Thoracic aorta (tissue), 2 donors: ENCODE measurements around the gene CCDC172. TPM values are rescaled to one million over a fixed set of nuclear protein-coding genes. Genes with fewer than 3 reads are reported as not detected.

ENCODE experiments used
- ATAC-seq: fragments of 150-250 bp; one replicate; pipeline ENCODE4 v1.8.0; 2017; ENCODE audit warnings: low read depth; ENCODE audit not compliant: insufficient number of reproducible peaks, low FRiP score
- DNase-seq: peaks from one replicate; pipeline ENCODE4 v3.0.0-alpha.2; 2020; ENCODE audit warnings: low spot score
- H3K27ac ChIP-seq, 2 donors: fragments of 200-600 bp; sonication (generic); 1 replicate in 1 of 2; 2 replicates in 1 of 2; pipeline ENCODE4 v1.5.1; 2016; ENCODE audit warnings: mild to moderate bottlenecking in 2 of 2, moderate library complexity in 2 of 2
- H3K27me3 ChIP-seq: fragments of 200-600 bp; sonication (generic); replicated peaks from 2 replicates; pipeline ENCODE4 v1.6.0; 2016; ENCODE audit warnings: mild to moderate bottlenecking; ENCODE audit not compliant: insufficient read depth
- H3K36me3 ChIP-seq: fragments of 200-600 bp; sonication (generic); one replicate; pipeline ENCODE4 v1.5.1; 2016
- H3K4me1 ChIP-seq, 2 donors: fragments of 200-600 bp; sonication (generic); 1 replicate in 1 of 2; 2 replicates in 1 of 2; pipeline versions ENCODE4 v1.5.1 to v1.6.0; 2016; ENCODE audit warnings: low read depth in 2 of 2, mild to moderate bottlenecking in 1 of 2; ENCODE audit not compliant: control insufficient read depth in 1 of 2
- H3K4me3 ChIP-seq: fragments of 200-600 bp; sonication (generic); 2 replicates; pipeline ENCODE4 v1.5.1; 2016; ENCODE audit warnings: mild to moderate bottlenecking
- H3K9me3 ChIP-seq: fragments of 200-600 bp; sonication (generic); 2 replicates; pipeline ENCODE4 v1.5.1; 2016
- total RNA-seq, 2 donors: library from RNA; depleted of rRNA; stranded (reverse); fragments of >200 nt; gene quantifications; one replicate each; pipeline versions ENCODE4 v1.1.0 to v1.2.3, GENCODE V29; 2016
- TF ChIP-seq, protein P1 (sequence below): fragments of 200-600 bp; sonication (generic); IDR thresholded peaks from one replicate; pipeline ENCODE4 v1.5.1; 2019; ENCODE audit warnings: antibody characterized with exemption

Gene CCDC172
- total RNA-seq, 2 donors from 2014 or later: not detected

DNA sequence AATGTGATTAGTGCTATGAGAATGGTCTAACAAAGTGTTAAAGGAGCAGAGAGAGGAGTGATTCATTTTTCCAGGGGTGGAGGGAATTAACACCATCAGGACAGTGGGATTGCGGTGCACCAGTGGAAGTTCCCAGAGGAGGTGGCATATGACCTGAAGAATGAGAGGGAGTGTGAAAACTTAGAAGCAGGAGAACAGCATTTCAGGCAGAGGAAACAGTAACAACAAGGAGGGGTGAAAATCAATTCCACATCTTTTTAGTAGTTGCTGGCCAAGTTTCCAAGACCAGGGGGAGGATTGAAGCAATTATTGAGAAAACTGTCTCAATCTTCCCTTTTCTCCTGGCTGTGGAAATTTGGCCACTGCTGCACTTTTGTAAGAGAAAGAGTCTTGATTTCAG is 23.7 kb upstream of the CCDC172 start:
- Histone ChIP-seq H3K4me1 (no peaks in the 10 kb centered on the region), H3K36me3 (no peaks in the 10 kb centered on the region), H3K27ac (no peak overlapping the region), H3K27me3 (no peaks in the 10 kb centered on the region), H3K4me3 (no peak overlapping the region), H3K9me3 (no peaks in the 10 kb centered on the region)
- no peak for DNase-seq
- TF ChIP-seq, protein P1, sequence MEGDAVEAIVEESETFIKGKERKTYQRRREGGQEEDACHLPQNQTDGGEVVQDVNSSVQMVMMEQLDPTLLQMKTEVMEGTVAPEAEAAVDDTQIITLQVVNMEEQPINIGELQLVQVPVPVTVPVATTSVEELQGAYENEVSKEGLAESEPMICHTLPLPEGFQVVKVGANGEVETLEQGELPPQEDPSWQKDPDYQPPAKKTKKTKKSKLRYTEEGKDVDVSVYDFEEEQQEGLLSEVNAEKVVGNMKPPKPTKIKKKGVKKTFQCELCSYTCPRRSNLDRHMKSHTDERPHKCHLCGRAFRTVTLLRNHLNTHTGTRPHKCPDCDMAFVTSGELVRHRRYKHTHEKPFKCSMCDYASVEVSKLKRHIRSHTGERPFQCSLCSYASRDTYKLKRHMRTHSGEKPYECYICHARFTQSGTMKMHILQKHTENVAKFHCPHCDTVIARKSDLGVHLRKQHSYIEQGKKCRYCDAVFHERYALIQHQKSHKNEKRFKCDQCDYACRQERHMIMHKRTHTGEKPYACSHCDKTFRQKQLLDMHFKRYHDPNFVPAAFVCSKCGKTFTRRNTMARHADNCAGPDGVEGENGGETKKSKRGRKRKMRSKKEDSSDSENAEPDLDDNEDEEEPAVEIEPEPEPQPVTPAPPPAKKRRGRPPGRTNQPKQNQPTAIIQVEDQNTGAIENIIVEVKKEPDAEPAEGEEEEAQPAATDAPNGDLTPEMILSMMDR: no peak
- no peak for ATAC-seq

DNA sequence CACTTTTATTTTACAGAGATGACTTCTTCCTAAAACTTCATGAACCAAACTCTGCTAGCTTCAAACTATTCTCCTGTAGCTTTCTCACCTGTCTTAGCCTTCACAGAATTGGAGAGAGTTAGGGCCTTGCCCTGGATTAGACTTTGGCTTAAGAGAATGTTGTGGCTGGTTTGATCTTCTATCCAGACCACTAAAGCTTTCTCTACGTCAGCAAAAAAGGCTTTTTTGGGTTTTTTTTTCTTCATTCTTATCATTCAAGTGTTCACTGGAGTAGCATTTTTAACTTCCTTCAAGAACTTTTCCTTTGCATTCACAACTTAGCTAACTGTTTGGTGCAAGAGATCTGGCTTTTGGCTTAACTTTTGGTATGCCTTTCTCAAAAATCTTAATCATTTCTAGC is 19.3 kb upstream of the CCDC172 start:
- Histone ChIP-seq H3K4me3 (no peak overlapping the region), H3K27me3 (no peaks in the 10 kb centered on the region), H3K9me3 (no peaks in the 10 kb centered on the region), H3K4me1 (no peaks in the 10 kb centered on the region), H3K36me3 (no peaks in the 10 kb centered on the region), H3K27ac (no peak overlapping the region)
- TF ChIP-seq, protein P1: no peak
- DNase-seq: no peak
- ATAC-seq: no peak

DNA sequence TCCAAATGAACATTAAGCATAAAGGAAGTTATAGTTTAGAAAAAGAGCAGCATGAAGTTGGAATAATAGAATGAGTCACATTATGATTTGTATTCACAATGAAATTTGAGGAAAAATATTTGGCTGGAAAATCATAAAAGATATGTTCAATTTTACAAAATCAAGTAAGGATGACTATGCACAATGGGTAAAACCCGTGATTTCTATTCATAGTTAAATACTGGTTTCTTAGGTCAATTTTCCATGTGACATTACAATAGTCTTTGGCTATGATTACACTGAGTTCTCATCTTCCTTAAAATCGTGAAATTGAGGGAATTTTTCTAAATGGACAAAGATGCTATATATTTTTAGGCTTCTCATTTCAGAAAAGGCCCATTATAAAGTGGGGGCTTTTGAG is 17.4 kb upstream of the CCDC172 start:
- DNase-seq: no peak
- no peaks in the 10 kb centered on the region for H3K4me1 ChIP-seq
- no peaks in the 10 kb centered on the region for H3K36me3 ChIP-seq
- TF ChIP-seq, protein P1: no peak
- no peaks in the 10 kb centered on the region for H3K9me3 ChIP-seq
- ATAC-seq: no peak
- H3K27ac ChIP-seq: no peak overlapping the region
- H3K27me3 ChIP-seq: no peaks in the 10 kb centered on the region
- H3K4me3 ChIP-seq: no peak overlapping the region

DNA sequence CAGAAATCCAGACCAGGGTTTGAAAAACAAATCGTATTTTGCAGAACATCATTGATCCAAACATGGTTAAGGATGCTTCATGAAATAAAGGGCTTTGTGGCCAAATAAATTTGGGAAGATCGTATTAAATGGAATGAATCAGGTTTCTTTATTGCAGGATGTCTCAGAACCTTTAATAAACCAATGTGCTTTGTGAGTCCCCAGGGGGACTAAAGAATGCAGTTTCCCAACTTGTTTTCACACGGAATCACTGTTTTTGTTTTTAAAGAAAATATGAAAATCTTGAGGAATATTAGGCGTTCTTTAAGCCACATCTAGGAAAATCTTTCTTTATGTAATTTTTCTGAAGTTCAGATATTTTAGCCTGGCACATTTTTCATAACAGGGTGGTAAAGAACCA is 16.8 kb upstream of the CCDC172 start:
- ATAC-seq: no peak
- Histone ChIP-seq H3K36me3 (no peaks in the 10 kb centered on the region), H3K9me3 (no peaks in the 10 kb centered on the region), H3K4me3 (no peak overlapping the region), H3K27me3 (no peaks in the 10 kb centered on the region), H3K4me1 (no peaks in the 10 kb centered on the region), H3K27ac (no peak overlapping the region)
- TF ChIP-seq, protein P1: no peak
- no peak for DNase-seq

DNA sequence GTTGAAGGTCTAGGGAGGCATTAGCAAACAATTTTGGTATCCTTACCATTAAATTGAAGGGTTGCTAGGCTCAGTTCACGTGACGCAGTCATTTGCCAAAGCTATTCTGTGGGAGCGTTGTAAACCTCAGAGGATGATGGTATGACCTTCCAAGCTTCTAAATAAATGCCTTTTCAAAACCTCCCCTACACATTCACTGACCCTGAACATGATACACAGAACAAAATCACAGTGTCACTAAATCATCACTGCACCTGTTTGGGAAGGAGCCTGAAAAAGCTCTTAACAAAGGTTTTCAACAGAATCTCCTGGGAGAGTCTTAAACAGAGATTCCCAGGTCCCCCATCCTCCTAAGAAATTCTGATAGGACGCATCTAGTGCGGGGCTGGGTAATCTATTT is 13.2 kb upstream of the CCDC172 start:
- DNase-seq: no peak
- no peaks in the 10 kb centered on the region for H3K27me3 ChIP-seq
- no peaks in the 10 kb centered on the region for H3K4me1 ChIP-seq
- no peaks in the 10 kb centered on the region for H3K9me3 ChIP-seq
- H3K36me3 ChIP-seq: no peaks in the 10 kb centered on the region
- H3K4me3 ChIP-seq: no peak overlapping the region
- H3K27ac ChIP-seq: no peak overlapping the region
- no peak for ATAC-seq
- TF ChIP-seq, protein P1: no peak
